ENCODE data around the gene WAC. TPM values are rescaled to one million over a fixed set of nuclear protein-coding genes. Genes with fewer than 3 reads are reported as not detected.

The WAC gene
- polyA plus RNA-seq, 1 of the 3 experiments (the other 2 are of a cell fraction), result 31.1 TPM

DNA sequence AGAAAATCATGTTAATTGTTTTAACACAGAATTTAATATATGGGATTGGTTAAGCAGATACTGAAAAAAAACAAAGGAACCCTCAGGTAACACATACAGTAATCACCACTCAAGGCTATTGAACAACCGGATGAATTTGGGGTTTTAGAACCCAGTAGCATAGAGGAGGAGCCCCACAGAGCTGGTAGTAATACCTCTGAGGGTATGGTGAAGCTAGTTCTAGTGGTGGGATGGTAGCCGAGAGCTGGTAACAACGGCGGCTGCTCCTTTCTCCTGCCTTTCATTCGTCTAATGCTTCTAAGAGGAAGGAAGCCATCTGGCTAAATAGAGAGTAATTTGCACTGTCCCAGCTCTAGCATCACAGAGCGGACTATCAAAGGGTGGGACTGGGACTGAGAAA, 52.2 kb downstream of the WAC start:
- H3K9ac ChIP-seq, result no peak overlapping the region
- peaks cover 100% of the 10 kb centered on the region for H3K79me2 ChIP-seq (ENCODE audit: insufficient read depth)
- no peaks in the 10 kb centered on the region for H3K27me3 ChIP-seq (ENCODE audit: insufficient read depth)
- H3F3A ChIP-seq (replicated peaks; ENCODE audit: insufficient read depth), result peaks cover 10% of the 10 kb centered on the region
- CTCF ChIA-PET, result interaction anchor here (1.6 kb wide), 1 partner anchor 154 kb away, joined by 4 read pairs; no protein-coding TSS in a partner anchor
- WGBS (ENCODE audit: low lambda C conversion rate), result 82% methylated on average over 6 of the region's 6 CpGs
- TF ChIP-seq, protein P1, sequence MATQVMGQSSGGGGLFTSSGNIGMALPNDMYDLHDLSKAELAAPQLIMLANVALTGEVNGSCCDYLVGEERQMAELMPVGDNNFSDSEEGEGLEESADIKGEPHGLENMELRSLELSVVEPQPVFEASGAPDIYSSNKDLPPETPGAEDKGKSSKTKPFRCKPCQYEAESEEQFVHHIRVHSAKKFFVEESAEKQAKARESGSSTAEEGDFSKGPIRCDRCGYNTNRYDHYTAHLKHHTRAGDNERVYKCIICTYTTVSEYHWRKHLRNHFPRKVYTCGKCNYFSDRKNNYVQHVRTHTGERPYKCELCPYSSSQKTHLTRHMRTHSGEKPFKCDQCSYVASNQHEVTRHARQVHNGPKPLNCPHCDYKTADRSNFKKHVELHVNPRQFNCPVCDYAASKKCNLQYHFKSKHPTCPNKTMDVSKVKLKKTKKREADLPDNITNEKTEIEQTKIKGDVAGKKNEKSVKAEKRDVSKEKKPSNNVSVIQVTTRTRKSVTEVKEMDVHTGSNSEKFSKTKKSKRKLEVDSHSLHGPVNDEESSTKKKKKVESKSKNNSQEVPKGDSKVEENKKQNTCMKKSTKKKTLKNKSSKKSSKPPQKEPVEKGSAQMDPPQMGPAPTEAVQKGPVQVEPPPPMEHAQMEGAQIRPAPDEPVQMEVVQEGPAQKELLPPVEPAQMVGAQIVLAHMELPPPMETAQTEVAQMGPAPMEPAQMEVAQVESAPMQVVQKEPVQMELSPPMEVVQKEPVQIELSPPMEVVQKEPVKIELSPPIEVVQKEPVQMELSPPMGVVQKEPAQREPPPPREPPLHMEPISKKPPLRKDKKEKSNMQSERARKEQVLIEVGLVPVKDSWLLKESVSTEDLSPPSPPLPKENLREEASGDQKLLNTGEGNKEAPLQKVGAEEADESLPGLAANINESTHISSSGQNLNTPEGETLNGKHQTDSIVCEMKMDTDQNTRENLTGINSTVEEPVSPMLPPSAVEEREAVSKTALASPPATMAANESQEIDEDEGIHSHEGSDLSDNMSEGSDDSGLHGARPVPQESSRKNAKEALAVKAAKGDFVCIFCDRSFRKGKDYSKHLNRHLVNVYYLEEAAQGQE (IDR thresholded peaks at IDR 0.05; ENCODE audit: low read depth, low read length), result no peak
- no peak for TF ChIP-seq EZH2phosphoT487 (IDR thresholded peaks at IDR 0.05; ENCODE audit: borderline replicate concordance, low read depth)
- no peak for TF ChIP-seq TAF1 (IDR thresholded peaks at IDR 0.05; ENCODE audit: borderline replicate concordance, low read depth, low read length)
- no peak for TF ChIP-seq RAD21 (IDR thresholded peaks at IDR 0.05; ENCODE audit: low read length)
- no peak for TF ChIP-seq FOSL2 (IDR thresholded peaks at IDR 0.05; ENCODE audit: borderline replicate concordance, low read depth)
- no peak for TF ChIP-seq RFX5 (IDR thresholded peaks at IDR 0.05; ENCODE audit: low read length)
- TF ChIP-seq, protein P2, sequence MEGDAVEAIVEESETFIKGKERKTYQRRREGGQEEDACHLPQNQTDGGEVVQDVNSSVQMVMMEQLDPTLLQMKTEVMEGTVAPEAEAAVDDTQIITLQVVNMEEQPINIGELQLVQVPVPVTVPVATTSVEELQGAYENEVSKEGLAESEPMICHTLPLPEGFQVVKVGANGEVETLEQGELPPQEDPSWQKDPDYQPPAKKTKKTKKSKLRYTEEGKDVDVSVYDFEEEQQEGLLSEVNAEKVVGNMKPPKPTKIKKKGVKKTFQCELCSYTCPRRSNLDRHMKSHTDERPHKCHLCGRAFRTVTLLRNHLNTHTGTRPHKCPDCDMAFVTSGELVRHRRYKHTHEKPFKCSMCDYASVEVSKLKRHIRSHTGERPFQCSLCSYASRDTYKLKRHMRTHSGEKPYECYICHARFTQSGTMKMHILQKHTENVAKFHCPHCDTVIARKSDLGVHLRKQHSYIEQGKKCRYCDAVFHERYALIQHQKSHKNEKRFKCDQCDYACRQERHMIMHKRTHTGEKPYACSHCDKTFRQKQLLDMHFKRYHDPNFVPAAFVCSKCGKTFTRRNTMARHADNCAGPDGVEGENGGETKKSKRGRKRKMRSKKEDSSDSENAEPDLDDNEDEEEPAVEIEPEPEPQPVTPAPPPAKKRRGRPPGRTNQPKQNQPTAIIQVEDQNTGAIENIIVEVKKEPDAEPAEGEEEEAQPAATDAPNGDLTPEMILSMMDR (IDR thresholded peaks at IDR 0.05), result no peak
- TF ChIP-seq, protein P3, sequence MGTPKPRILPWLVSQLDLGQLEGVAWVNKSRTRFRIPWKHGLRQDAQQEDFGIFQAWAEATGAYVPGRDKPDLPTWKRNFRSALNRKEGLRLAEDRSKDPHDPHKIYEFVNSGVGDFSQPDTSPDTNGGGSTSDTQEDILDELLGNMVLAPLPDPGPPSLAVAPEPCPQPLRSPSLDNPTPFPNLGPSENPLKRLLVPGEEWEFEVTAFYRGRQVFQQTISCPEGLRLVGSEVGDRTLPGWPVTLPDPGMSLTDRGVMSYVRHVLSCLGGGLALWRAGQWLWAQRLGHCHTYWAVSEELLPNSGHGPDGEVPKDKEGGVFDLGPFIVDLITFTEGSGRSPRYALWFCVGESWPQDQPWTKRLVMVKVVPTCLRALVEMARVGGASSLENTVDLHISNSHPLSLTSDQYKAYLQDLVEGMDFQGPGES (IDR thresholded peaks at IDR 0.05; ENCODE audit: low read depth, low read length), result no peak
- TF ChIP-seq, protein P4, sequence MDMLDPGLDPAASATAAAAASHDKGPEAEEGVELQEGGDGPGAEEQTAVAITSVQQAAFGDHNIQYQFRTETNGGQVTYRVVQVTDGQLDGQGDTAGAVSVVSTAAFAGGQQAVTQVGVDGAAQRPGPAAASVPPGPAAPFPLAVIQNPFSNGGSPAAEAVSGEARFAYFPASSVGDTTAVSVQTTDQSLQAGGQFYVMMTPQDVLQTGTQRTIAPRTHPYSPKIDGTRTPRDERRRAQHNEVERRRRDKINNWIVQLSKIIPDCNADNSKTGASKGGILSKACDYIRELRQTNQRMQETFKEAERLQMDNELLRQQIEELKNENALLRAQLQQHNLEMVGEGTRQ (IDR thresholded peaks at IDR 0.05; ENCODE audit: borderline replicate concordance, low read depth, low read length), result no peak
- TF ChIP-seq RCOR1 (IDR thresholded peaks at IDR 0.05; ENCODE audit: low read length), result no peak
- TF ChIP-seq POLR2AphosphoS5 (IDR thresholded peaks at IDR 0.05; ENCODE audit: low read depth, low read length), result no peak
- no peak for TF ChIP-seq SIN3A (IDR thresholded peaks at IDR 0.05; ENCODE audit: borderline replicate concordance, low read depth, low read length)
- no peak for TF ChIP-seq CHD2 (IDR thresholded peaks at IDR 0.05; ENCODE audit: low read length, partially characterized antibody)
- no peak for TF ChIP-seq GABPA (IDR thresholded peaks at IDR 0.05; ENCODE audit: low read depth)
- peaks cover 65 to 75% of the 10 kb centered on the region in 2 experiments for H3K36me3 ChIP-seq (replicated peaks in 1 of 2; ENCODE audit: control insufficient read depth in 1 of 2, insufficient read depth in 2 of 2, low read length in 1 of 2)
- no peak overlapping the region for H3K4me2 ChIP-seq
- H3K4me1 ChIP-seq (ENCODE audit: control insufficient read depth in 1 of 2, insufficient read depth in 2 of 2, low read depth in 1 of 2, low read length in 1 of 2), result peaks cover 9 to 18% of the 10 kb centered on the region in 2 experiments; a peak in 3 of 4 replicates
- POLR2A ChIA-PET, result no interaction called here
- no peak for DNase-seq
- H3K9me3 ChIP-seq, result no peaks in the 10 kb centered on the region
- H4K20me1 ChIP-seq (ENCODE audit: insufficient read depth), result peaks cover 96% of the 10 kb centered on the region
- H2AFZ ChIP-seq (ENCODE audit: low read depth), result no peak overlapping the region
- no peak overlapping the region for H3K27ac ChIP-seq (ENCODE audit: low read depth in 2 of 2, low read length in 1 of 2)
- no peak overlapping the region for H3K4me3 ChIP-seq (ENCODE audit: low read depth in 2 of 2, low read length in 1 of 2)
- H3K9me2 ChIP-seq, result no peaks in the 10 kb centered on the region

Data from SK-N-SH (cell line).